ENCODE data around the gene AXIN2. TPM values are rescaled to one million over a fixed set of nuclear protein-coding genes. Genes with fewer than 3 reads are reported as not detected.
"Not testable (repeated sequence)": the region's sequence is repeated elsewhere in the genome, so short reads cannot be mapped to it uniquely, and the experiment has no call there.

Gene AXIN2
- total RNA-seq, 1 experiment from 2014 or later = 2.6 TPM

- peaks cover 27% of the 10 kb centered on the region for H3K36me3 ChIP-seq
These were observed 25.5 kb downstream of the AXIN2 start for GRCh38 chr17:65535777-65536572.

GRCh38 chr17:65533852-65534457 is 27.5 kb downstream of the AXIN2 start:
- H3K9me3 ChIP-seq = no peaks in the 10 kb centered on the region
- H3K36me3 ChIP-seq = peaks cover 21% of the 10 kb centered on the region
- H3K27me3 ChIP-seq = no peaks in the 10 kb centered on the region
- no peak overlapping the region for H3K4me3 ChIP-seq
- no peak for DNase-seq

More at GRCh38 chr17:65535777-65536572, 25.5 kb downstream of the AXIN2 start:
- Histone ChIP-seq H3K9me3 (no peaks in the 10 kb centered on the region), H3K27me3 (no peaks in the 10 kb centered on the region), H3K4me3 (no peak overlapping the region)
- DNase-seq = no peak

- DNase-seq = no peak
- peaks cover 21% of the 10 kb centered on the region for H3K36me3 ChIP-seq
- H3K4me3 ChIP-seq = no peak overlapping the region
- H3K9me3 ChIP-seq = no peaks in the 10 kb centered on the region
- H3K27me3 ChIP-seq = no peaks in the 10 kb centered on the region
These were observed 28.2 kb downstream of the AXIN2 start for GRCh38 chr17:65533056-65533745.

- Histone ChIP-seq H3K27me3 (no peaks in the 10 kb centered on the region), H3K36me3 (peaks cover 18% of the 10 kb centered on the region), H3K9me3 (no peaks in the 10 kb centered on the region), H3K4me3 (no peak overlapping the region)
- DNase-seq = no peak
These were observed 29.2 kb downstream of the AXIN2 start for GRCh38 chr17:65532101-65532890.

GRCh38 chr17:65531256-65532100 is 30.0 kb downstream of the AXIN2 start:
- DNase-seq = no peak
- H3K36me3 ChIP-seq = peaks cover 11% of the 10 kb centered on the region; the same call in 1 of the 2 replicates
- H3K4me3 ChIP-seq = no peak overlapping the region
- H3K9me3 ChIP-seq = no peaks in the 10 kb centered on the region
- no peaks in the 10 kb centered on the region for H3K27me3 ChIP-seq

- DNase-seq = no peak
- Histone ChIP-seq H3K4me3 (no peak overlapping the region), H3K9me3 (no peaks in the 10 kb centered on the region), H3K36me3 (peaks cover 11% of the 10 kb centered on the region; the same call in 1 of the 2 replicates), H3K27me3 (no peaks in the 10 kb centered on the region)
These were observed 30.8 kb downstream of the AXIN2 start for GRCh38 chr17:65530523-65531255.

GRCh38 chr17:65529761-65530522 is 31.5 kb downstream of the AXIN2 start:
- H3K4me3 ChIP-seq = no peak overlapping the region
- H3K9me3 ChIP-seq = no peaks in the 10 kb centered on the region
- DNase-seq = no peak
- H3K36me3 ChIP-seq = peaks cover 11% of the 10 kb centered on the region; the same call in 1 of the 2 replicates
- no peaks in the 10 kb centered on the region for H3K27me3 ChIP-seq

GRCh38 chr17:65529040-65529633 is 32.3 kb downstream of the AXIN2 start:
- H3K9me3 ChIP-seq = no peaks in the 10 kb centered on the region
- no peaks in the 10 kb centered on the region for H3K27me3 ChIP-seq
- H3K4me3 ChIP-seq = no peak overlapping the region
- no peak for DNase-seq
- H3K36me3 ChIP-seq = peaks cover 7% of the 10 kb centered on the region; the same call in 1 of the 2 replicates

- H3K4me3 ChIP-seq = no peak overlapping the region
- peaks cover 5% of the 10 kb centered on the region; the same call in 1 of the 2 replicates for H3K36me3 ChIP-seq
- no peaks in the 10 kb centered on the region for H3K9me3 ChIP-seq
- no peak for DNase-seq
- H3K27me3 ChIP-seq = no peaks in the 10 kb centered on the region
These were observed 33.4 kb downstream of the AXIN2 start for GRCh38 chr17:65527857-65528591.

- H3K27me3 ChIP-seq = no peaks in the 10 kb centered on the region
- H3K9me3 ChIP-seq = no peaks in the 10 kb centered on the region
- no peak for DNase-seq
- H3K4me3 ChIP-seq = no peak overlapping the region
- H3K36me3 ChIP-seq = no peaks in the 10 kb centered on the region
These were observed 34.1 kb downstream of the AXIN2 start for GRCh38 chr17:65527381-65527780.

GRCh38 chr17:65526854-65527253 is 34.6 kb downstream of the AXIN2 start:
- not testable (repeated sequence) for H3K36me3 ChIP-seq, H3K27me3 ChIP-seq, DNase-seq, H3K4me3 ChIP-seq, H3K9me3 ChIP-seq

- no peaks in the 10 kb centered on the region for H3K27me3 ChIP-seq
- H3K36me3 ChIP-seq = no peaks in the 10 kb centered on the region
- no peaks in the 10 kb centered on the region for H3K9me3 ChIP-seq
- DNase-seq = no peak
- no peak overlapping the region for H3K4me3 ChIP-seq
These were observed 37.4 kb downstream of the AXIN2 start for GRCh38 chr17:65523853-65524664.

GRCh38 chr17:65523411-65523810 is 38.0 kb downstream of the AXIN2 start:
- DNase-seq = no peak
- Histone ChIP-seq H3K27me3 (no peaks in the 10 kb centered on the region), H3K36me3 (no peaks in the 10 kb centered on the region), H3K4me3 (no peak overlapping the region), H3K9me3 (no peaks in the 10 kb centered on the region; the same call in 1 of the 2 replicates)

All from MG63 (cell line).